A673 (cell line): Measurements from ENCODE around the gene POU4F1. TPM values are rescaled to one million over a fixed set of nuclear protein-coding genes. Genes with fewer than 3 reads are reported as not detected.

Experiments used
- BruUV-seq: library from RNA; stranded (reverse); fragments of 400-500 nt; replicated peaks from 2 replicates; lab custom pipeline; 2021; lab: Mats Ljungman, UMichigan
- CTCF ChIA-PET: fragments of 300-600 bp; sonication (Branson Sonifier 250); formaldehyde crosslinking; loops from one replicate; lab custom pipeline; 2022; ENCODE audit warnings: antibody characterized with exemption; lab: Charles Lee
- POLR2A ChIA-PET: fragments of 300-600 bp; sonication (Branson Sonifier 250); formaldehyde crosslinking; loops from one replicate; lab custom pipeline; 2022; ENCODE audit warnings: antibody characterized with exemption; ENCODE audit not compliant: low non-redundant PET; lab: Charles Lee
- DNase-seq: peaks from one replicate; pipeline ENCODE4 v3.0.0-alpha.2; 2015; ENCODE audit warnings: low spot score
- H3K27ac ChIP-seq: fragments of 200-600 bp; sonication (generic); 2 replicates; pipeline ENCODE4 v1.5.1; 2016; ENCODE audit warnings: mixed run types, low read depth, mild to moderate bottlenecking, mixed read lengths, antibody characterized with exemption, low read length; ENCODE audit not compliant: poor library complexity, severe bottlenecking
- H3K27me3 ChIP-seq: fragments of 200-600 bp; sonication (generic); replicated peaks from 2 replicates; pipeline ENCODE4 v1.6.1; 2017; ENCODE audit warnings: mixed run types, low read depth, mild to moderate bottlenecking, mixed read lengths, antibody characterized with exemption, low read length; ENCODE audit not compliant: insufficient read depth, poor library complexity
- H3K36me3 ChIP-seq: fragments of 200-600 bp; sonication (generic); 2 replicates; pipeline ENCODE4 v1.6.1; 2016; ENCODE audit warnings: mixed run types, mild to moderate bottlenecking, mixed read lengths, antibody characterized with exemption, low read length; ENCODE audit not compliant: insufficient read depth, poor library complexity, severe bottlenecking
- H3K4me1 ChIP-seq: fragments of 200-600 bp; sonication (generic); 2 replicates; pipeline ENCODE4 v1.6.1; 2017; ENCODE audit warnings: mixed run types, mild to moderate bottlenecking, mixed read lengths, antibody characterized with exemption, low read length; ENCODE audit not compliant: insufficient read depth, poor library complexity, severe bottlenecking
- H3K4me3 ChIP-seq: fragments of 200-600 bp; sonication (generic); 2 replicates; pipeline ENCODE4 v1.5.1; 2016; ENCODE audit warnings: low read depth, mixed run types, mild to moderate bottlenecking, mixed read lengths, low read length; ENCODE audit not compliant: poor library complexity, severe bottlenecking
- H3K9me3 ChIP-seq: fragments of 200-600 bp; sonication (generic); 2 replicates; pipeline ENCODE4 v1.6.1; 2016; ENCODE audit warnings: mixed run types, low read depth, mild to moderate bottlenecking, mixed read lengths, antibody characterized with exemption, low read length; ENCODE audit not compliant: poor library complexity, severe bottlenecking
- EZH2 ChIP-seq: fragments of 200-600 bp; sonication (generic); IDR thresholded peaks from 2 replicates; pipeline ENCODE4 v1.6.1; 2017; ENCODE audit warnings: borderline replicate concordance, low read depth, mild to moderate bottlenecking, mixed read lengths, antibody characterized with exemption, low read length; ENCODE audit not compliant: poor library complexity, severe bottlenecking
- intact Hi-C: fragments of 100-400 bp; cut with micrococcal nuclease; formaldehyde crosslinking; loops from one replicate; pipeline ENCODE4 v1.10.0; 2022; ENCODE audit not compliant: unreplicated experiment
- total RNA-seq: library from RNA; stranded (reverse); gene quantifications from 2 replicates; pipeline ENCODE4 v1.2.3, GENCODE V29; 2021
- TF ChIP-seq, protein P1 (sequence below): fragments of 300-800, 200-600 bp; sonication (generic); conservative IDR thresholded peaks from 2 replicates; pipeline ENCODE4 v1.5.1; 2017; ENCODE audit warnings: low read depth, mild to moderate bottlenecking, antibody characterized with exemption, low read length, moderate library complexity, mixed read lengths

The POU4F1 gene
- total RNA-seq, 1 experiment from 2014 or later: 12.6 TPM

DNA sequence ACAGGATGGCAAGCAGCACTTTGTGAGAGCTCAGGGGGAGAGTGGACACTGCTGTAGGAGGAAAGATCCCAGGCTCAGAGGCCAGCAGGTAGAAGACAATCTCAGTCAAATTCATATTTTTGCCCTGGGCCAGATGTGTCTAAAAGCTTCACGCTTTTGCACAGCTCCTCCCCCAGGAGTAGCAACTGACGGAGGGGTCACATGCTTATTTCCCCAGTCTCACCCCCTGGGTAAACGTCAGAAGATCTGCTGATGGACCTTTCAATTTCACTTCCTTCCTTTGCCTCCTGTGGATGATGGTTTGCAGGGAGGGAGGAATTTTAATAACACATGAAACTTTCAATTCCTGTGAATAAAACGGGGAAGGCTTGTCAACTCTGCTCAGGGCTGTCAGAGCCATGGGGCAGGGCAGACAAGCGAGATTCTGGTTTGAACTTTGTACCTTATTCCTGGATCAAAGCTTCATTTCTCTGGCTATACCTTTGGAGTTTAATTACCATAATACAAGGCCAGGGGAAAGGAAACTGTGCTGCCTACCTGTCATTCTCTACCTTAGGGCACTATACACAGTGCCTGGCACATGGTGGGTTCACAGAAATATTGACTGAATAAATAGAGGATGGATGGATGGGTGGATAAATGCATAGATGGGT is 41.0 kb downstream of the POU4F1 start:
- no peak for TF ChIP-seq EZH2
- TF ChIP-seq, protein P1, sequence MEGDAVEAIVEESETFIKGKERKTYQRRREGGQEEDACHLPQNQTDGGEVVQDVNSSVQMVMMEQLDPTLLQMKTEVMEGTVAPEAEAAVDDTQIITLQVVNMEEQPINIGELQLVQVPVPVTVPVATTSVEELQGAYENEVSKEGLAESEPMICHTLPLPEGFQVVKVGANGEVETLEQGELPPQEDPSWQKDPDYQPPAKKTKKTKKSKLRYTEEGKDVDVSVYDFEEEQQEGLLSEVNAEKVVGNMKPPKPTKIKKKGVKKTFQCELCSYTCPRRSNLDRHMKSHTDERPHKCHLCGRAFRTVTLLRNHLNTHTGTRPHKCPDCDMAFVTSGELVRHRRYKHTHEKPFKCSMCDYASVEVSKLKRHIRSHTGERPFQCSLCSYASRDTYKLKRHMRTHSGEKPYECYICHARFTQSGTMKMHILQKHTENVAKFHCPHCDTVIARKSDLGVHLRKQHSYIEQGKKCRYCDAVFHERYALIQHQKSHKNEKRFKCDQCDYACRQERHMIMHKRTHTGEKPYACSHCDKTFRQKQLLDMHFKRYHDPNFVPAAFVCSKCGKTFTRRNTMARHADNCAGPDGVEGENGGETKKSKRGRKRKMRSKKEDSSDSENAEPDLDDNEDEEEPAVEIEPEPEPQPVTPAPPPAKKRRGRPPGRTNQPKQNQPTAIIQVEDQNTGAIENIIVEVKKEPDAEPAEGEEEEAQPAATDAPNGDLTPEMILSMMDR: no peak
- Histone ChIP-seq H3K27ac (no peak overlapping the region), H3K36me3 (no peaks in the 10 kb centered on the region), H3K27me3 (peaks cover 6% of the 10 kb centered on the region), H3K4me3 (no peak overlapping the region), H3K4me1 (no peaks in the 10 kb centered on the region), H3K9me3 (no peaks in the 10 kb centered on the region)
- ChIA-PET POLR2A (no interaction called here), CTCF (no interaction called here)
- BruUV-seq: no TSS peak
- intact Hi-C loops: no loop called here
- no peak for DNase-seq

Other genes starting within 250 kb of the POU4F1 start
- 24.2 and 24.3 TPM in 2 replicates for gene OBI1, start 55.6 kb upstream of the POU4F1 start, total RNA-seq